GM12875 (cell line): ENCODE measurements around the gene TEDDM1.
"Not testable (repeated sequence)": the region's sequence is repeated elsewhere in the genome, so short reads cannot be mapped to it uniquely, and the experiment has no call there.

Experiments
- H3K4me3 ChIP-seq: one replicate; pipeline ENCODE4 v1.5.1; 2011; ENCODE audit warnings: low read depth, low read length, control low read depth
- CTCF ChIP-seq: IDR thresholded peaks from 2 replicates; pipeline ENCODE4 v1.5.1; 2011; ENCODE audit warnings: low read depth, mild to moderate bottlenecking, control low read depth, inconsistent platforms, low read length, moderate library complexity, borderline replicate concordance; ENCODE audit not compliant: insufficient read depth

The TEDDM1 gene

GRCh38 chr1:182381962-182382819 is 18.3 kb downstream of the TEDDM1 start:
- no peak overlapping the region for H3K4me3 ChIP-seq
- TF ChIP-seq CTCF: no peak

GRCh38 chr1:182380199-182380598 is 20.3 kb downstream of the TEDDM1 start:
- TF ChIP-seq CTCF: no peak
- H3K4me3 ChIP-seq: no peak overlapping the region

GRCh38 chr1:182379781-182380180 is 20.7 kb downstream of the TEDDM1 start:
- H3K4me3 ChIP-seq: not testable (repeated sequence)

DNA sequence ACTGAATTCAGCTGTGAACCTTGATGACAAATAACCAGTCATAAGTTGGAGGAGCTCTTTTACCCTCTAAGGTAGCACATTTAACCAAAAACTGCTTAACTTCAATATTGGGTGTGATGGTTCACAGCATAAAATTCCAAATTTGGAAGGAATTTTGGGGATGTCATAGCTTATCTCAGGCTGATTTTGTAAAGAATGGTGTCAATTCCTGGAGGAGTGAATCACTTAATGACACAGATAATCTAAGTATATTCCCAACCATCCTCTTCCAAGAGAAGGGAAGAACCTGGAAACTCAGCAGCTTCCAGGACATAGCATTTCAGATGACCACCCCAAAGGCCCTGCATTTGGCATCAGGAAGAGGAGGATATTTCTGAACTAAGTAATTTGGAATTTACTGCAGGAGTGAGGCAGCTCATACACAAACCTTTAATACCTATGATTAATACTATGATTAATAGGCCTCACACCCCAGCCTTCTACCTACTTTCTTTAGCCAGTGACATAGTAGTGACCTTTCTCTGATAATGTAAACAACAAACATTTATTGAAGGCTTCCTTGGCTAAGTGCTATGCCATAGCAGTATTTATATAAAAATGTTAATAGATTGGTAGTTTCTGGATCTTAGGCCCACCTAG is 23.4 kb downstream of the TEDDM1 start:
- no peak overlapping the region for H3K4me3 ChIP-seq
- no peak for TF ChIP-seq CTCF

GRCh38 chr1:182374101-182374834 is 26.2 kb downstream of the TEDDM1 start:
- no peak overlapping the region for H3K4me3 ChIP-seq
- no peak for TF ChIP-seq CTCF

DNA sequence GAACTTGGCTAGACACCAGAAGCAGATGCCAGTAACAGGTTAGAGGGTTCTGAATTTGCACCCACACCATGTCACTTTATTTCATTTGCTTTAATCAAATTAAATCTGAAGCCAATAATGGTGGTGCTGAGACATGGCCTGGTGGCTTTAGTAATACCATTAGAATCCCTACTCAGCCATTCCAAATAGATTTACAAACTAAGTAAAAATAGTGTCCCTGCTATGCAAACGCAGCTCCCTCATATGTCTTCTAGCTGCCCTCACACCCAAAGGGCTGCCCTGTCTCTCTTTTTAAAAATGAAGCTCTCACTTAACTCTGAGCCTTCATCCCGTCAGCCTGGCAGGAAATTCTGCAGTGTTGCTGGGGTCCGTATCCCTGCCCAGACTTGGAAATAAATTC is 29.9 kb downstream of the TEDDM1 start:
- no peak for TF ChIP-seq CTCF

GRCh38 chr1:182368903-182369302 is 31.6 kb downstream of the TEDDM1 start:
- peak overlapping the region; percentile 6 for H3K4me3 ChIP-seq
- no peak for TF ChIP-seq CTCF

More for the DNA sequence above, 29.9 kb downstream of the TEDDM1 start:
- no peak overlapping the region for H3K4me3 ChIP-seq
